Measurements from ENCODE around the gene NFATC2IP. TPM values are rescaled to one million over a fixed set of nuclear protein-coding genes. Genes with fewer than 3 reads are reported as not detected.

Gene NFATC2IP
- total RNA-seq, 4 donors from 2014 or later: 17.4 to 36.6 (median 24.2) TPM

DNA sequence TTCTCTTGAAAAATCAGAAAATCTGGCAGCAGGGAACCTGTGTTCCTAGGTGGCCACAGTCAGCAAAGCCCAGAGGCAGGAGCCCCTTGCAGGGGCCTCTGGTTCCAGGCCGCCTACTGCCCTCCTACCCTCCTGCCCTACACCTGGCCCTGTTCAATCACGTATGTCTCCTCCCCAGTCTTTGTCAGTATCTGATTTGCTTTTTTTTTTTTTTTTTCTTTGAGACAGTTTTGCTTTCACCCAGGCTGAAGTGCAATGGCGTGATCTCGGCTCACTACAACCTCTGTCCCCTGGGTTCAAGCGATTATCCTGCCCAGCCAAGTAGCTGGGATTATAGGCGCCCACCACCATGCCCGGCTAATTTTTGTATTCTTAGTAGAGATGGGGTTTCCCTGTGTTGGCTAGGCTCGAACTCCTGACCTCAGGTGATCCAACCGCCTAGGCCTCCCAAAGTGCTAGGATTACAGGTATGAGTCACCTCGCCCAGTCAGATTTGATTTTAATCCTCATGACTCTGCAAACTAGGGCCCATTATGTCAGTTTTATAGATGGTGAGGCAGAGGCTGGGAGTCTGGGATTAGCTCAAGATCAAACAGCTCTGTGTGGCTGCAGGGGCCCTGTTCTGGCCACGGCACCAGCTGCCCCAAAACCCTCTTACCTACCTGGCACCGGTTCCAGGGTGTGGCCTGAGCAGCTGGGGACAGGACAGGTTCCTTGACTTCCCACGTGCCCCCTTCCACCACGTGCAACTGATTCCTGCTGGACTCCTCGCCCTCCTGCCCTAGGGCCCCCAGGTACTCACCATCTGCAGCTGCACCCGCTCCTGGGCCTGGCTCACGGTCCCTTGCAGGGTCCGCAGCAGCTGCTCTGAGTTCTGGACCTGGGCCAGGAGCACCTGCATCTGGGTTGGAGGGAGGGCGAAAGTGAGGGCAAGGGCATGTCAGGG, 40.4 kb upstream of the NFATC2IP start:
- intact Hi-C loops (cut with DNase I): no loop called here
- Histone ChIP-seq H3K9me3 (no peaks in the 10 kb centered on the region), H3K27ac (peak overlapping the region in 3 of 4 donors; percentile 21 to 43 (median 35)), H3K4me1 (peaks cover 0 to 10% (median 4%) of the 10 kb centered on the region in 3 donors), H3K36me3 (peaks cover 0 to 99% (median 11%) of the 10 kb centered on the region in 3 donors), H3K4me3 (no peak overlapping the region), H3K27me3 (no peaks in the 10 kb centered on the region)
- TF ChIP-seq, protein P1, sequence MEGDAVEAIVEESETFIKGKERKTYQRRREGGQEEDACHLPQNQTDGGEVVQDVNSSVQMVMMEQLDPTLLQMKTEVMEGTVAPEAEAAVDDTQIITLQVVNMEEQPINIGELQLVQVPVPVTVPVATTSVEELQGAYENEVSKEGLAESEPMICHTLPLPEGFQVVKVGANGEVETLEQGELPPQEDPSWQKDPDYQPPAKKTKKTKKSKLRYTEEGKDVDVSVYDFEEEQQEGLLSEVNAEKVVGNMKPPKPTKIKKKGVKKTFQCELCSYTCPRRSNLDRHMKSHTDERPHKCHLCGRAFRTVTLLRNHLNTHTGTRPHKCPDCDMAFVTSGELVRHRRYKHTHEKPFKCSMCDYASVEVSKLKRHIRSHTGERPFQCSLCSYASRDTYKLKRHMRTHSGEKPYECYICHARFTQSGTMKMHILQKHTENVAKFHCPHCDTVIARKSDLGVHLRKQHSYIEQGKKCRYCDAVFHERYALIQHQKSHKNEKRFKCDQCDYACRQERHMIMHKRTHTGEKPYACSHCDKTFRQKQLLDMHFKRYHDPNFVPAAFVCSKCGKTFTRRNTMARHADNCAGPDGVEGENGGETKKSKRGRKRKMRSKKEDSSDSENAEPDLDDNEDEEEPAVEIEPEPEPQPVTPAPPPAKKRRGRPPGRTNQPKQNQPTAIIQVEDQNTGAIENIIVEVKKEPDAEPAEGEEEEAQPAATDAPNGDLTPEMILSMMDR (IDR thresholded peaks at IDR 0.05): no peak
- TF ChIP-seq POLR2A (IDR thresholded peaks at IDR 0.05): no peak
- no peak for DNase-seq
- WGBS, 2 donors: 59 to 69% methylated on average over 7 to 15 of the region's 19 CpGs

DNA sequence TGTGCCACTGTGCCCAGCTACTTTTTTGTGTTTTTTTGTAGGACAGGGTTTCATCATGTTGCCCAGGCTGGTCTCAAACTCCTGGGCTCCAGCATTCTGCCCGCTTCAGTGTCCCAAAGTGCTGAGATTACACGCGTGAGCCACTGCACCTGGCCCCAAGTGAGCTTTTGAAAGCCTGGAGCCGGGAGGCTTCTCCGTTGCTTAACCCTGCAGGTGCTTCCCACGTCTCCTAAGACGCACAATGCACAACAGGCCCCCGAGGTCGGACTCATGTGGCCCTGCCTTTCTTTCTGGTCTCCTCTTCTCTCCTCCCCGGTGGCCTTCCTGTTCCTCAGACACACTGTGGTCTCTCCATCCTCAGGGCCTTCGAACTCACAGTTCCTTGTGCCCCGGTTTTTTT, 38.2 kb upstream of the NFATC2IP start:
- TF ChIP-seq, protein P1 (IDR thresholded peaks at IDR 0.05): no peak
- no peak for TF ChIP-seq POLR2A (IDR thresholded peaks at IDR 0.05)
- Histone ChIP-seq H3K27ac (no peak overlapping the region), H3K27me3 (no peaks in the 10 kb centered on the region), H3K36me3 (peaks cover 3 to 99% (median 9%) of the 10 kb centered on the region in 3 donors), H3K4me3 (no peak overlapping the region), H3K4me1 (peaks cover 0 to 10% (median 4%) of the 10 kb centered on the region in 3 donors), H3K9me3 (no peaks in the 10 kb centered on the region)
- DNase-seq: no peak
- 90 to 91% methylated on average over 10 to 12 of the region's 12 CpGs for WGBS, 2 donors
- intact Hi-C loops (cut with DNase I): no loop called here

DNA sequence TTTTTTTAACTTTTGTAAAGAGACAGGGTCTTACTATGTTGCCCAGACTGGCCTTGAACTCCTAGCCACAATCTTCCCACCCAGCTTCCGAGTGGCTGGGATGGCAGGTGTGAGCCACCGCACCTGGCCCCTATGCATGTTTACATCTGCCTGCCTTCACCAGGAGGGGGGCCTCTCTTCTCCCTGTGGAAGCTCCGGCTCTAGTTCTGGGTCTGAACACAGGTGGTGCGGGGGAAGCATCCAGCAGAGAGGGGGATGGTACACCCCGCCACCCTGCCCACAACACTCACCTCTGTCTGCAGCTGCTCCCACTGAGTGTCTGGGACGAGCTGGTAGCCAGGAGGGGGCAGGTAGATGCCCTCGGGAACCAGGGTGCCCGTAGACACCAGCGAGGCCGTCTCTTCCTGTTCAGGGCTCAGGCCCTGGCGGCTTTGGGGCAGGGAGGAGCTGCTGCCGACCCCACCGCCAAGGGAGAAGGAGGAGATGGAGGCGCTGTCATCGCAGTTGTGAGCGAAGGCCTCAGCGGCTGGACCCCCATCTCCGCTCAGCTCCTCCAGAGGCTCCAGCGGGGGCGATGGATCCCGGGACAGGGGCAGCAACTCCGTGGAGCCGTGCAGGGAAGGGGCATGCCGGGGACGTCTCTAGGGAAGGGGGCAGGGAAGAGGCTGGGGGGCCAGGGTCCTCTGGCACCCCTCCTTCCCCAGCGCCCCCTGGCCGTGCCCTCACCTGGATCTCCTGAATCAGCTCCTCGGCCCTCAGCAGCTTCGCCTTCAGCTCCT, 36.6 kb upstream of the NFATC2IP start:
- Histone ChIP-seq H3K9me3 (no peaks in the 10 kb centered on the region), H3K27ac (no peak overlapping the region), H3K27me3 (no peaks in the 10 kb centered on the region), H3K4me3 (no peak overlapping the region), H3K4me1 (peaks cover 0 to 10% (median 4%) of the 10 kb centered on the region in 3 donors), H3K36me3 (peaks cover 11 to 99% (median 13%) of the 10 kb centered on the region in 3 donors)
- no peak for DNase-seq
- WGBS, 2 donors: 89 to 96% methylated on average over 6 to 11 of the region's 29 CpGs
- TF ChIP-seq, protein P1 (IDR thresholded peaks at IDR 0.05): no peak
- no peak for TF ChIP-seq POLR2A (IDR thresholded peaks at IDR 0.05)
- intact Hi-C loops (cut with DNase I): no loop called here

DNA sequence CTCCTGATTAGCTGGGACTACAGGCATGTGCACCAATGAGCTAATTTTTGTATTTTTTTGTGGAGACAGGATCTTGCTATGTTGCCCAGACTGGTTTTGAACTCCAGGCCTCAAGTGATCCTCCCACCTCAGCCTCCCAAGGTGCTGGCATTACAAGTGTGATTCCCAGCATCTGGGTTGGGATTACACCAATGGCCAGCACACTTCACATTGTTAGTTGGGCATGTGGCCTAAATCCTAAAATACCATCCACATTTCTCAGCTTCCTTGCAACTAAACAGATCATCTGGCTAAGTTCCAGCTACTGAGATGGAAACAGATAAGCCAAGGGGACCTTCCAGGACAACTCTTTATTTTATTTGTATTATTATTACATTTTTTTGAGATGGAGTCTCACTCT, 35.6 kb upstream of the NFATC2IP start:
- peaks cover 0 to 10% (median 4%) of the 10 kb centered on the region in 3 donors for H3K4me1 ChIP-seq
- no peak overlapping the region for H3K27ac ChIP-seq
- no peaks in the 10 kb centered on the region for H3K9me3 ChIP-seq
- H3K27me3 ChIP-seq: no peaks in the 10 kb centered on the region
- TF ChIP-seq, protein P1 (IDR thresholded peaks at IDR 0.05): no peak
- no peak for TF ChIP-seq POLR2A (IDR thresholded peaks at IDR 0.05)
- DNase-seq: no peak
- no peak overlapping the region for H3K4me3 ChIP-seq
- intact Hi-C loops (cut with DNase I): no loop called here
- H3K36me3 ChIP-seq: peaks cover 16 to 98% (median 19%) of the 10 kb centered on the region in 3 donors

DNA sequence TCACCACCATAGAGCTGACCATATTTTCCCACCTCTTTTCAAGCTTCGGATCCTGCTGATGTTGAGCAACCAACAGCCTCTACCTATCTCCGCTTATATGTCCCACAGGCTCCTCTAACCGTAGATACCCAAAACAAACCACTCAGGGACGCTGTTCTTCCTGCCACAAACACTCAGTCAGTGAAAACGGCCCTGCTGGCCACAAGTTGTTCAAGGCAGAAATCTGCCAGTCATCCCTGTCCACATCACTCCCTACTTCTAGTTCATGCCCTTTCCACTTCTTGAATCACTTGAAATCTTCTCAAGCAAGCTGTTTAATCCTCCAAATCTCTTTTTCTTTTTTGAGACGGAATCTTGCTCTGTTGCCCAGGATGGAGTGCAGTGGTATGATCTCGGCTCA, 33.6 kb upstream of the NFATC2IP start:
- TF ChIP-seq, protein P1 (IDR thresholded peaks at IDR 0.05): no peak
- no peak for TF ChIP-seq POLR2A (IDR thresholded peaks at IDR 0.05)
- H3K4me1 ChIP-seq: no peaks in the 10 kb centered on the region
- 85 to 89% methylated on average over 7 of the region's 7 CpGs for WGBS, 2 donors
- intact Hi-C loops (cut with DNase I): no loop called here
- no peaks in the 10 kb centered on the region for H3K27me3 ChIP-seq
- no peak overlapping the region for H3K27ac ChIP-seq
- no peak for DNase-seq
- no peaks in the 10 kb centered on the region for H3K9me3 ChIP-seq
- H3K36me3 ChIP-seq: peaks cover 16 to 98% (median 19%) of the 10 kb centered on the region in 3 donors
- H3K4me3 ChIP-seq: no peak overlapping the region

Data from esophagus squamous epithelium (tissue), 5 donors.